Thymus (tissue), 11 donors: ENCODE results near the gene SLC15A5. TPM values are rescaled to one million over a fixed set of nuclear protein-coding genes. Genes with fewer than 3 reads are reported as not detected.

Experiments used
- DNase-seq, 9 donors: peaks; one replicate each; pipeline ENCODE4 v3.0.0-alpha.2; 2013; ENCODE audit warnings: low spot score in 9 of 9, low read depth in 6 of 9, missing footprints in 1 of 9
- H3K27ac ChIP-seq, 2 donors: one replicate each; pipeline ENCODE4 v1.5.1; 2013; ENCODE audit warnings: control low read depth in 1 of 2, low read depth in 1 of 2, low read length in 1 of 2, mild to moderate bottlenecking in 1 of 2, moderate library complexity in 1 of 2
- H3K27me3 ChIP-seq, 2 donors: one replicate each; pipeline ENCODE4 v1.5.1; 2013; ENCODE audit warnings: low read length in 1 of 2; ENCODE audit not compliant: control insufficient read depth in 2 of 2, insufficient read depth in 1 of 2
- H3K36me3 ChIP-seq, 2 donors: one replicate each; pipeline ENCODE4 v1.5.1; 2013; ENCODE audit warnings: low read length in 1 of 2, mild to moderate bottlenecking in 1 of 2, moderate library complexity in 1 of 2; ENCODE audit not compliant: control insufficient read depth in 2 of 2, insufficient read depth in 2 of 2
- H3K4me1 ChIP-seq, 2 donors: one replicate each; pipeline ENCODE4 v1.5.1; 2013; ENCODE audit warnings: low read length in 2 of 2; ENCODE audit not compliant: control insufficient read depth in 2 of 2, insufficient read depth in 2 of 2
- H3K4me3 ChIP-seq, 2 donors: one replicate each; pipeline ENCODE4 v1.5.1; 2013; ENCODE audit warnings: low read length in 2 of 2, control low read depth in 1 of 2, mild to moderate bottlenecking in 1 of 2
- H3K9me3 ChIP-seq, 2 donors: one replicate each; pipeline ENCODE4 v1.5.1; 2013; ENCODE audit warnings: low read length in 1 of 2, mild to moderate bottlenecking in 1 of 2; ENCODE audit not compliant: control insufficient read depth in 2 of 2, insufficient read depth in 1 of 2
- WGBS: extraction: QIAGEN DNeasy Blood & Tissue Kit; methylation state at CpG from one replicate; pipeline ENCODE4 v1.1.7; 2013; 5-methylcytosine and 5-hydroxymethylcytosine counted together
- polyA plus RNA-seq: library from polyadenylated mRNA; stranded (reverse); fragments of 200-250 nt; gene quantifications from one replicate; pipeline ENCODE4 v1.2.3, GENCODE V29; 2013
- total RNA-seq: library from RNA; stranded (reverse); fragments of 120-200 nt; gene quantifications from one replicate; pipeline ENCODE4 v1.2.4, GENCODE V29; 2013
- donor health status: healthy.

SLC15A5 gene
- total and polyA plus RNA-seq, 2 donors = not detected

DNA sequence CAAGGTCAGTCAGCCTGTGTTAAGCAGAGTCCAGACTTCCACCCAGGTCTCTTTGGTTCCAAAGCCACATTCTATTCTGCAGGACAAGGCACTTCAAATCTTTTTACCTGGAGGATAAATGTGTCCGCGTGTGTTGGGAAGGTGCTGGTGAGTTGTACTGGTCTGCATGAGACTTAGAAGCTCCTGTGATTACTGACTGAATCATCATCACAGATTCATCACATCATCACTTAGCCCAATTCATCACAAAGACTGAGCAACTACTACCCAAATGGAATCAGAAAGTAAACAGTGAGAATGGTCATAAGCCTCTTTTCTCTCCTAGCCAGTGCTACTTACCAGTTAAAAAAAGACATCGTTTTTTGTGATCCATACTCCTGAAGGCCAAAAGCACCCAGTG, 5.3 kb downstream of the SLC15A5 start:
- 79% methylated on average over 3 of the region's 3 CpGs for WGBS
- H3K27ac ChIP-seq = no peak overlapping the region
- no peak for DNase-seq

DNA sequence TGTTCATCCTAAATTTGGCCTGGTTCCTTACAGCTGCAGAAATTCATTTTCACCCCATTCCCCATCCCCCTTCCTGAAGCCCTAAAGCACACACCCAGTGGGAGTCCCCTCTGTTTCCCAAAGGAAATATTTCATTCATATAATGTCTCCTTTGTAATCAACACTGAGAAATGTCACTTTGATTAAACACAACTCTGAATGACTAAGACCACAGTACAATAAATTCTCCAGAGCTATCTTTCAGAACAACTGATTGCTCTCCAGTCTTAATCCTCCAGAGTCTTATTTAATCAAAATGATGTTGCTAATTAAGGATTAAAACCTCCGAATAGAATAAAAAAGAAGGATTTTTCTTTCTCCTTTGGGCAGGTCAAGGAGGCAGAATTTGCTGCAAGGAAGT, 6.4 kb downstream of the SLC15A5 start:
- no peaks in the 10 kb centered on the region for H3K4me1 ChIP-seq
- no peak overlapping the region for H3K27ac ChIP-seq
- H3K9me3 ChIP-seq = no peaks in the 10 kb centered on the region
- 75% methylated on average over 1 of the region's 1 CpG for WGBS
- H3K27me3 ChIP-seq = no peaks in the 10 kb centered on the region
- no peak overlapping the region for H3K4me3 ChIP-seq
- DNase-seq = no peak
- H3K36me3 ChIP-seq = no peaks in the 10 kb centered on the region

More for the DNA sequence above, 5.3 kb downstream of the SLC15A5 start:
- Histone ChIP-seq H3K9me3 (no peaks in the 10 kb centered on the region), H3K4me3 (no peak overlapping the region), H3K27me3 (no peaks in the 10 kb centered on the region), H3K36me3 (no peaks in the 10 kb centered on the region), H3K4me1 (no peaks in the 10 kb centered on the region)

DNA sequence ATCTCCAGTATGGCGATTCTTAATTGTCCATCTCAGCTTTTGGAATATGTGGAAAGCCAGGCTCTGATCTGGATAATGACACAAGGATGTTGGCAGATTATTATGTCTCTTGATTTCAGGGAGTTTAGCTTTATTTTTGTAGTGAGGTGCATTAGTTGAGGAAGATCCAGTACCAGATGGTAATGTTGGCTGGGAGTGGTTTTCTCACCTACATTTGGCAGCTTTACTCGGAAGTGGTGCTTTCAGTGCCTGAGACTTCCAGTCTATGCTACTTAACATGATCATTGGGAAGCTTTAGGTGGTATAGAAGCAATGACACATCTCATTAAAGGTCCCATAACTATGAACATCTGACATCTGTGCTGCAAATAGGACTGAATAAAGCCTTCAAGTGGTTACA, 7.5 kb downstream of the SLC15A5 start:
- Histone ChIP-seq H3K4me3 (no peak overlapping the region), H3K27me3 (no peaks in the 10 kb centered on the region), H3K9me3 (no peaks in the 10 kb centered on the region), H3K36me3 (no peaks in the 10 kb centered on the region), H3K27ac (no peak overlapping the region), H3K4me1 (no peaks in the 10 kb centered on the region)
- WGBS = 75% methylated on average over 2 of the region's 2 CpGs
- DNase-seq = no peak

DNA sequence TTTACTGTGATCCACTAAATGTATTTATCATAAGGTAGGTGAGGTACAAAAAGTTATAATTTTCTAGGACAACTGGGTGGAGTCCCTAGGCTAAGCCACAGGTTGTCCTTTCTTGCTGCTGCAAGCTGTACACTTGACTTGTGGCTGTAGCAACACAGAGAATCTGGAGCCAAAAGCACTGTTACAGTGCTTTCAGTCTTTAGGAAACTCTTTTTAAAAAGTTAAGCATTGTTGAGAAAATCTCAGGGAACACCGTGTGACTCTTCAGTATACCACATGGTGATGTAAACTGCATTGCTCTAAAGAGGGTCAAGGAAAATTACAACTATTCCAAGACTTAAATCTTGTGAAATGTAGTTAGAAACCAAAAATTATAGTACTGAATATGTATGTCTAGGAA, 11.4 kb downstream of the SLC15A5 start:
- no peaks in the 10 kb centered on the region for H3K36me3 ChIP-seq
- no peak overlapping the region for H3K27ac ChIP-seq
- 82% methylated on average over 1 of the region's 1 CpG for WGBS

DNA sequence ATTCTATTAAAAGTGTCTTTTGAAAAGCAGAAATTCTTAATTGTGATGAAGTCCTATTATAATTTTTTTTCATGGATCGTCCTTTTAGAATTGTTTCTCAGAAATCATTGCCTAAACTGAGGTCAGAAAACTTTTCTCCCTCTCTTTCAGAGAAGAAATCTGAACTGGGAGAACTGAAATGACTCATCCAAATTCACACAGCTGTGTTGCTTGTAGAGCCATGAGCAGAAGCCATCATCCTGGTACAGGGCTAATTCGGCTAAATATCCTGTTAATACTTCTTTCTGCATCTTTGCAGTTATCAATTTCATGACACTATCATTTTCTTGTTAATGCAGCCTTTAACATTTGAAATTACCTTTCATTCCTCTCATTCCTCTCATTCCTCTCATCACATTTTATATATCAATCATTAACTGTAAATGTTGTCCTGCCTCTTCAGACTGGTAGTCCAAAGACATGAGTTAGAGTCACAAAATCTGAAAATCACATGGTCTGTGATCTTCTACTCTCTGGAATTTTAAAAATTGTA, 15.5 kb downstream of the SLC15A5 start:
- WGBS = 87% methylated on average over 2 of the region's 2 CpGs
- Histone ChIP-seq H3K4me3 (no peak overlapping the region), H3K27me3 (no peaks in the 10 kb centered on the region), H3K36me3 (no peaks in the 10 kb centered on the region), H3K4me1 (no peaks in the 10 kb centered on the region), H3K27ac (no peak overlapping the region), H3K9me3 (peaks cover 0 to 5% of the 10 kb centered on the region in 2 donors)
- no peak for DNase-seq

More for the DNA sequence above, 11.4 kb downstream of the SLC15A5 start:
- Histone ChIP-seq H3K4me3 (no peak overlapping the region), H3K27me3 (no peaks in the 10 kb centered on the region), H3K4me1 (no peaks in the 10 kb centered on the region), H3K9me3 (peaks cover 0 to 5% of the 10 kb centered on the region in 2 donors)
- DNase-seq = no peak

DNA sequence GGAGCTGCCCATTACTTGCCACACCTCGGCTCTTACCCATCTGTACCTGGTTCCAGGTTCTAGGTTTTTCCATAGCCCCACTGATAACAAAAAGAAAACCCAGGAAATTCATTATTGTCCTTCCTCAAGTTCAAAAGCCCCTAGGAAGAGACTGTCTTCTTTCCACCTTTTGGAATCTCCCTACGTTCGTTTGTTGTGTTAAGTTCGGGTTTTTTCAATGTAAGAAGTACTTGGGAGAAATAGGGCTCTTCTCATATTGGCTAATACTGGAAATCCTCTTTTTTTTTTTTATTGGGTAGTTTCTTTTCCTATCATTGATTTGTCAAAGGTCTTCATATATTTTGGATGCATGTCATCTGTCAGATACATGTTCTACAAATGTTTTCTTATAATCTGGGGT, 17.3 kb downstream of the SLC15A5 start:
- no peak for DNase-seq
- Histone ChIP-seq H3K27me3 (no peaks in the 10 kb centered on the region), H3K9me3 (peaks cover 0 to 5% of the 10 kb centered on the region in 2 donors), H3K4me1 (no peaks in the 10 kb centered on the region), H3K36me3 (no peaks in the 10 kb centered on the region), H3K27ac (no peak overlapping the region), H3K4me3 (no peak overlapping the region)
- 91% methylated on average over 4 of the region's 4 CpGs for WGBS

DNA sequence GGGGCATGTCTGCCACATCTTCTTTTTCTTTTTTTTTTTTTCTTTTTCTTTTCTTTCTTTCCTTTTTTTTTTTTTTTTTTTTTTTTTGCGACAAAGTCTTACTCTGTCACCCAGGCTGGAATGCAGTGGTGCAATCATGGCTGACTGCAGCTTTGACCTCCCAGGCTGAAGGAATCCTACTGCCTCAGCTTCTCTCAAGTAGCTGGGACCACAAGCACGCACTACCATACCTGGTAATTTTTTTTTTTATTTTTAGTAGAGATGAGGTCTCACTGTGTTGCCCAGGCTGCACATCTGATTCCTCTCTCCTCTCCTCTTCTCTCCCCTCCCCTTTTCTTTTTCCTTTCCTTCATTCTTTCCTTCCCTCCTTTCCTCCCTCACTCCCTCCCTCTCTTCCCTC, 18.5 kb downstream of the SLC15A5 start:
- Histone ChIP-seq H3K4me1 (no peaks in the 10 kb centered on the region), H3K27ac (no peak overlapping the region), H3K27me3 (no peaks in the 10 kb centered on the region), H3K9me3 (peaks cover 0 to 4% of the 10 kb centered on the region in 2 donors), H3K4me3 (no peak overlapping the region), H3K36me3 (no peaks in the 10 kb centered on the region)
- WGBS = 81% methylated on average over 2 of the region's 2 CpGs
- DNase-seq = no peak

DNA sequence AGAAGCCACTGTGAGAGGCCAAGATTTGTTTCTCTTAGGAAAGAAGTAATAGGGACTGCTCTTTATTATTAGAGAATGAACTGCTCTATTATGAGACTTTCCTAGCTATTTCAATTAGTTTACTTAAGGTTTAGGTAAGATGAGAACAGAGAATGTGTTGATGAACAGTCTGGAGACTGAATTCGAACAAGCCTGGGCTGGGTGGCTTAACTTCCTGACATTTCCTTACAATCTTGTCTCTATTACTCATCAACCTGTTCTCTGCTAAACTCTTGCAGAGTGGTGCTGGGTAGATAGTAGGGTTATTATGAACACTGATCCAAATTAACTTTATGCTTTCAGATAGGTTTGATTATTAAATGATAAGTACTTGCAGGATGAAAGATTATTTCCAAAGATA, 31.2 kb downstream of the SLC15A5 start:
- Histone ChIP-seq H3K4me1 (no peaks in the 10 kb centered on the region), H3K4me3 (no peak overlapping the region), H3K27me3 (no peaks in the 10 kb centered on the region), H3K36me3 (no peaks in the 10 kb centered on the region), H3K27ac (no peak overlapping the region), H3K9me3 (no peaks in the 10 kb centered on the region)
- 79% methylated on average over 1 of the region's 1 CpG for WGBS
- DNase-seq = no peak

DNA sequence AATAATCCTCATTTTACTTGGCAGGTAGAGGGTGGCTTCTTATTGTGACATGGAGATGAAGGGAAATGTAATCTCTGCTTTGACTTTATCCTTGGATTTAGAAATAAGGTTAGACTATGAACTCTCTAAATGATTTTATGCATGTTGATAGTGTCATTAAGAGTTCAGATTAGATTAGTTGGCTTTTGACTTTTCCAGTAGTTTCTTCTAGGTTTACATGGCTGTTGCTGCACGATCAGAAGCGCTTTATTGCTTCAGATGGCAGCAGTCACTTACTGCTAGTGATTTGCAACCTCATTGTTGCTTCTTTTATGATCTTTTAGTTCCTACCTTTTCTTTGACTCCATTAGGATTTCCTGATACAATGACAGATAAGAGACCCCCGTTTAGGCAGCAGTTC, 32.3 kb downstream of the SLC15A5 start:
- Histone ChIP-seq H3K27ac (no peak overlapping the region), H3K9me3 (no peaks in the 10 kb centered on the region), H3K4me3 (no peak overlapping the region), H3K4me1 (no peaks in the 10 kb centered on the region), H3K27me3 (no peaks in the 10 kb centered on the region), H3K36me3 (no peaks in the 10 kb centered on the region)
- DNase-seq = no peak
- 53% methylated on average over 3 of the region's 3 CpGs for WGBS
